ENCODE results near the gene ZMYND10. TPM values are rescaled to one million over a fixed set of nuclear protein-coding genes. Genes with fewer than 3 reads are reported as not detected.

The ZMYND10 gene
- polyA plus RNA-seq, 4 donors: 0.43 to 2.5 (median 1.2) TPM

GRCh38 chr3:50297896-50298725 lies 47.4 kb downstream of the ZMYND10 start:
- peaks cover 7 to 42% (median 9%) of the 10 kb centered on the region in 3 donors for H3K4me1 ChIP-seq (ENCODE audit: control insufficient read depth in 3 of 3, insufficient read depth in 2 of 3, low read depth in 1 of 3, low read length in 2 of 3)
- FAIRE-seq (no peak), DNase-seq (peak in 1 of 2 donors; percentile 38)
- H3K27ac ChIP-seq (ENCODE audit: low read depth in 1 of 3, low read length in 2 of 3): peak overlapping the region in 2 of 3 donors; percentile 90 to 94
- no peaks in the 10 kb centered on the region for H3K27me3 ChIP-seq (ENCODE audit: control insufficient read depth in 3 of 3, insufficient read depth in 3 of 3, low read length in 3 of 3)
- H3K9me3 ChIP-seq (ENCODE audit: control insufficient read depth in 2 of 2, insufficient read depth in 1 of 2, low read depth in 1 of 2, low read length in 1 of 2): no peaks in the 10 kb centered on the region
- H3K36me3 ChIP-seq (ENCODE audit: control insufficient read depth in 3 of 3, insufficient read depth in 2 of 3, low read depth in 1 of 3, low read length in 3 of 3): peaks cover 0 to 22% (median 0%) of the 10 kb centered on the region in 3 donors
- 48 to 50% (median 48%) methylated on average over 9 of the region's 9 CpGs for WGBS, 3 donors
- peak overlapping the region in 2 of 3 donors; percentile 51 to 90 for H3K4me3 ChIP-seq (ENCODE audit: low read depth in 1 of 3, low read length in 3 of 3)

- no peaks in the 10 kb centered on the region for H3K27me3 ChIP-seq (ENCODE audit: control insufficient read depth in 3 of 3, insufficient read depth in 3 of 3, low read length in 3 of 3)
- H3K9me3 ChIP-seq (ENCODE audit: control insufficient read depth in 2 of 2, insufficient read depth in 1 of 2, low read depth in 1 of 2, low read length in 1 of 2): no peaks in the 10 kb centered on the region
- peaks cover 0 to 22% (median 0%) of the 10 kb centered on the region in 3 donors for H3K36me3 ChIP-seq (ENCODE audit: control insufficient read depth in 3 of 3, insufficient read depth in 2 of 3, low read depth in 1 of 3, low read length in 3 of 3)
- no peak for FAIRE-seq
- H3K4me3 ChIP-seq (ENCODE audit: low read depth in 1 of 3, low read length in 3 of 3): no peak overlapping the region
- H3K4me1 ChIP-seq (ENCODE audit: control insufficient read depth in 3 of 3, insufficient read depth in 2 of 3, low read depth in 1 of 3, low read length in 2 of 3): peaks cover 7 to 41% (median 9%) of the 10 kb centered on the region in 3 donors
- no peak overlapping the region for H3K27ac ChIP-seq (ENCODE audit: low read depth in 1 of 3, low read length in 2 of 3)
- 62 to 89% (median 88%) methylated on average over 2 of the region's 2 CpGs for WGBS, 3 donors
- no peak for DNase-seq
These were observed 48.2 kb downstream of the ZMYND10 start for GRCh38 chr3:50297384-50297775.

- no peak for FAIRE-seq
- DNase-seq: no peak
These were observed 48.7 kb downstream of the ZMYND10 start for GRCh38 chr3:50296721-50297383.

GRCh38 chr3:50295553-50296431 lies 49.7 kb downstream of the ZMYND10 start:
- H3K36me3 ChIP-seq (ENCODE audit: control insufficient read depth in 3 of 3, insufficient read depth in 2 of 3, low read depth in 1 of 3, low read length in 3 of 3): peaks cover 0 to 24% (median 0%) of the 10 kb centered on the region in 3 donors
- WGBS, 3 donors: 87 to 92% (median 89%) methylated on average over 8 of the region's 8 CpGs
- H3K4me1 ChIP-seq (ENCODE audit: control insufficient read depth in 3 of 3, insufficient read depth in 2 of 3, low read depth in 1 of 3, low read length in 2 of 3): peaks cover 5 to 43% (median 9%) of the 10 kb centered on the region in 3 donors
- DNase-seq (no peak), FAIRE-seq (no peak)
- no peak overlapping the region for H3K4me3 ChIP-seq (ENCODE audit: low read depth in 1 of 3, low read length in 3 of 3)
- H3K9me3 ChIP-seq (ENCODE audit: control insufficient read depth in 2 of 2, insufficient read depth in 1 of 2, low read depth in 1 of 2, low read length in 1 of 2): no peaks in the 10 kb centered on the region
- no peaks in the 10 kb centered on the region for H3K27me3 ChIP-seq (ENCODE audit: control insufficient read depth in 3 of 3, insufficient read depth in 3 of 3, low read length in 3 of 3)
- H3K27ac ChIP-seq (ENCODE audit: low read depth in 1 of 3, low read length in 2 of 3): no peak overlapping the region

More at GRCh38 chr3:50296721-50297383, 48.7 kb downstream of the ZMYND10 start:
- Histone ChIP-seq H3K36me3 (ENCODE audit: control insufficient read depth in 3 of 3, insufficient read depth in 2 of 3, low read depth in 1 of 3, low read length in 3 of 3) (peaks cover 0 to 22% (median 0%) of the 10 kb centered on the region in 3 donors), H3K27me3 (ENCODE audit: control insufficient read depth in 3 of 3, insufficient read depth in 3 of 3, low read length in 3 of 3) (no peaks in the 10 kb centered on the region), H3K4me3 (ENCODE audit: low read depth in 1 of 3, low read length in 3 of 3) (no peak overlapping the region), H3K9me3 (ENCODE audit: control insufficient read depth in 2 of 2, insufficient read depth in 1 of 2, low read depth in 1 of 2, low read length in 1 of 2) (no peaks in the 10 kb centered on the region), H3K27ac (ENCODE audit: low read depth in 1 of 3, low read length in 2 of 3) (no peak overlapping the region), H3K4me1 (ENCODE audit: control insufficient read depth in 3 of 3, insufficient read depth in 2 of 3, low read depth in 1 of 3, low read length in 2 of 3) (peaks cover 7 to 36% (median 9%) of the 10 kb centered on the region in 3 donors)
- WGBS, 3 donors: 93 to 95% (median 94%) methylated on average over 18 of the region's 18 CpGs

- H3K4me3 ChIP-seq (ENCODE audit: low read depth in 1 of 3, low read length in 3 of 3): no peak overlapping the region
- no peak for FAIRE-seq
- no peaks in the 10 kb centered on the region for H3K9me3 ChIP-seq (ENCODE audit: control insufficient read depth in 2 of 2, insufficient read depth in 1 of 2, low read depth in 1 of 2, low read length in 1 of 2)
These were observed 50.8 kb downstream of the ZMYND10 start for GRCh38 chr3:50294492-50295403.

GRCh38 chr3:50294089-50294488 lies 51.4 kb downstream of the ZMYND10 start:
- H3K4me3 ChIP-seq (ENCODE audit: low read depth in 1 of 3, low read length in 3 of 3): no peak overlapping the region
- no peaks in the 10 kb centered on the region for H3K9me3 ChIP-seq (ENCODE audit: control insufficient read depth in 2 of 2, insufficient read depth in 1 of 2, low read depth in 1 of 2, low read length in 1 of 2)
- H3K4me1 ChIP-seq (ENCODE audit: control insufficient read depth in 3 of 3, insufficient read depth in 2 of 3, low read depth in 1 of 3, low read length in 2 of 3): peaks cover 0 to 37% (median 5%) of the 10 kb centered on the region in 3 donors
- no peak overlapping the region for H3K27ac ChIP-seq (ENCODE audit: low read depth in 1 of 3, low read length in 2 of 3)
- peaks cover 0 to 41% (median 0%) of the 10 kb centered on the region in 3 donors for H3K36me3 ChIP-seq (ENCODE audit: control insufficient read depth in 3 of 3, insufficient read depth in 2 of 3, low read depth in 1 of 3, low read length in 3 of 3)
- FAIRE-seq: no peak
- no peak for DNase-seq
- WGBS, 3 donors: 84 to 91% (median 88%) methylated on average over 4 of the region's 4 CpGs
- no peaks in the 10 kb centered on the region for H3K27me3 ChIP-seq (ENCODE audit: control insufficient read depth in 3 of 3, insufficient read depth in 3 of 3, low read length in 3 of 3)

More at GRCh38 chr3:50294492-50295403, 50.8 kb downstream of the ZMYND10 start:
- H3K27ac ChIP-seq (ENCODE audit: low read depth in 1 of 3, low read length in 2 of 3): no peak overlapping the region
- 92 to 94% (median 92%) methylated on average over 22 of the region's 22 CpGs for whole genome bisulfite sequencing, 3 donors
- H3K4me1 ChIP-seq (ENCODE audit: control insufficient read depth in 3 of 3, insufficient read depth in 2 of 3, low read depth in 1 of 3, low read length in 2 of 3): peaks cover 0 to 38% (median 5%) of the 10 kb centered on the region in 3 donors
- H3K36me3 ChIP-seq (ENCODE audit: control insufficient read depth in 3 of 3, insufficient read depth in 2 of 3, low read depth in 1 of 3, low read length in 3 of 3): peaks cover 0 to 34% (median 0%) of the 10 kb centered on the region in 3 donors
- no peaks in the 10 kb centered on the region for H3K27me3 ChIP-seq (ENCODE audit: control insufficient read depth in 3 of 3, insufficient read depth in 3 of 3, low read length in 3 of 3)
- DNase-seq: no peak

GRCh38 chr3:50293079-50293801 lies 52.3 kb downstream of the ZMYND10 start:
- Histone ChIP-seq H3K9me3 (ENCODE audit: control insufficient read depth in 2 of 2, insufficient read depth in 1 of 2, low read depth in 1 of 2, low read length in 1 of 2) (no peaks in the 10 kb centered on the region), H3K27ac (ENCODE audit: low read depth in 1 of 3, low read length in 2 of 3) (peak overlapping the region in 2 of 3 donors; percentile 71), H3K4me3 (ENCODE audit: low read depth in 1 of 3, low read length in 3 of 3) (no peak overlapping the region), H3K36me3 (ENCODE audit: control insufficient read depth in 3 of 3, insufficient read depth in 2 of 3, low read depth in 1 of 3, low read length in 3 of 3) (peaks cover 0 to 50% (median 0%) of the 10 kb centered on the region in 3 donors), H3K27me3 (ENCODE audit: control insufficient read depth in 3 of 3, insufficient read depth in 3 of 3, low read length in 3 of 3) (no peaks in the 10 kb centered on the region), H3K4me1 (ENCODE audit: control insufficient read depth in 3 of 3, insufficient read depth in 2 of 3, low read depth in 1 of 3, low read length in 2 of 3) (peaks cover 0 to 29% (median 0%) of the 10 kb centered on the region in 3 donors)
- FAIRE-seq (no peak), DNase-seq (no peak)
- 77 to 82% (median 81%) methylated on average over 12 of the region's 12 CpGs for WGBS, 3 donors

Measured in small intestine (tissue), 7 donors.